DOHH2 (cell line): ENCODE results near the gene DOK7.

ENCODE experiments used
- CTCF ChIP-seq: fragments of 200-600 bp; sonication (generic); IDR thresholded peaks from one replicate; pipeline ENCODE4 v1.5.1; 2014; ENCODE audit warnings: antibody characterized with exemption, mild to moderate bottlenecking, low read depth, low read length; ENCODE audit not compliant: poor library complexity, severe bottlenecking
- EZH2phosphoT487 ChIP-seq: fragments of 200-600 bp; sonication (generic); IDR thresholded peaks from 2 replicates; pipeline ENCODE4 v1.6.1; 2017; ENCODE audit warnings: borderline replicate concordance, mild to moderate bottlenecking, antibody characterized with exemption, low read length, moderate library complexity, mixed read lengths

GRCh38 chr4:3422808-3423297 is 40.3 kb upstream of the DOK7 start:
- TF ChIP-seq CTCF, result no peak
- TF ChIP-seq EZH2phosphoT487, result no peak
